ENCODE data around the gene BPIFB2.

Gene BPIFB2

DNA sequence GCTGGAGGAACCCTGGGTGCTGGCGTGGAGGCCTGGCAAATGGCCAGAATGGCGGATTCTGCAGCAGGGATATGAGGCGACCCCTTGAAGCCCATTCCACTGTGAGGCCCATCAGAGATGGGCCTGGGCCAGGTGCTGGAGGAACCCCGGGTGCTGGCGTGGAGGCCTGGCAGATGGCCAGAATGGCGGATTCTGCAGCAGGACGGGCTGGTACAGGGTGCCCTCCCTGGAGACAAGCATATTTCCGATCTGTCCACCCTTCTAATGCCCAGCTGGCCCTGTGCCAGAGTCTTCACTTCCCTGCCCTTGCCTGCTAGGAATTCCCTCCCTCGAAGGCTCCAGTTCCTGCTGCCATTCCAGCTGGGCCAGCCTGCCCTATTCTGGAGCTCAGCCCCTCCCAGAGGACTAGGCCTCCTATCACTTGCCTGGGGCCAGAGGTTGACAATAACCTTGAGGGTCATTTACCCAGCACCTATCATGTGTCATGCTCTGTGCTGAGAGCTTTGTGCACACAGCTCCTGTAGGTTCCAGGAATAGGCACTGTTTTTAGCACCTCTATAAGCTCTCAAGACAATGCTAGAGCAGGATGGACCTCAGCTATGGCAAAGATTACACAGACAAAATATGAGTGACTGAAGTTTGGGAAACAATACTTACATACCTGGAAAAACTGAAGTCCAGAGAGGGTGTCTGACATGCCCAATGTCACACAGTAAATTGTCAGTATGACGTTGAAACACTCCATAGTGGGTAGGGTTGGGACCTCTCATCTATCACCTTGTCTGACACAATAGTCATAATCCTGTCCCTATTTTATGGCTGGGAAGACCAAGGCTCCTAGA is 24.7 kb upstream of the BPIFB2 start:
- TF ChIP-seq, protein P1, sequence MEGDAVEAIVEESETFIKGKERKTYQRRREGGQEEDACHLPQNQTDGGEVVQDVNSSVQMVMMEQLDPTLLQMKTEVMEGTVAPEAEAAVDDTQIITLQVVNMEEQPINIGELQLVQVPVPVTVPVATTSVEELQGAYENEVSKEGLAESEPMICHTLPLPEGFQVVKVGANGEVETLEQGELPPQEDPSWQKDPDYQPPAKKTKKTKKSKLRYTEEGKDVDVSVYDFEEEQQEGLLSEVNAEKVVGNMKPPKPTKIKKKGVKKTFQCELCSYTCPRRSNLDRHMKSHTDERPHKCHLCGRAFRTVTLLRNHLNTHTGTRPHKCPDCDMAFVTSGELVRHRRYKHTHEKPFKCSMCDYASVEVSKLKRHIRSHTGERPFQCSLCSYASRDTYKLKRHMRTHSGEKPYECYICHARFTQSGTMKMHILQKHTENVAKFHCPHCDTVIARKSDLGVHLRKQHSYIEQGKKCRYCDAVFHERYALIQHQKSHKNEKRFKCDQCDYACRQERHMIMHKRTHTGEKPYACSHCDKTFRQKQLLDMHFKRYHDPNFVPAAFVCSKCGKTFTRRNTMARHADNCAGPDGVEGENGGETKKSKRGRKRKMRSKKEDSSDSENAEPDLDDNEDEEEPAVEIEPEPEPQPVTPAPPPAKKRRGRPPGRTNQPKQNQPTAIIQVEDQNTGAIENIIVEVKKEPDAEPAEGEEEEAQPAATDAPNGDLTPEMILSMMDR (IDR thresholded peaks at IDR 0.05; ENCODE audit: extremely low read depth, insufficient read depth, missing control alignments), result no peak
- DNase-seq (ENCODE audit: low spot score), result no peak
- in situ Hi-C loops (cut with MboI; ENCODE audit: low pct_unique_long_range_greater_than_20kb, low sequenced_read_pairs, unreplicated experiment), result no loop called here

DNA sequence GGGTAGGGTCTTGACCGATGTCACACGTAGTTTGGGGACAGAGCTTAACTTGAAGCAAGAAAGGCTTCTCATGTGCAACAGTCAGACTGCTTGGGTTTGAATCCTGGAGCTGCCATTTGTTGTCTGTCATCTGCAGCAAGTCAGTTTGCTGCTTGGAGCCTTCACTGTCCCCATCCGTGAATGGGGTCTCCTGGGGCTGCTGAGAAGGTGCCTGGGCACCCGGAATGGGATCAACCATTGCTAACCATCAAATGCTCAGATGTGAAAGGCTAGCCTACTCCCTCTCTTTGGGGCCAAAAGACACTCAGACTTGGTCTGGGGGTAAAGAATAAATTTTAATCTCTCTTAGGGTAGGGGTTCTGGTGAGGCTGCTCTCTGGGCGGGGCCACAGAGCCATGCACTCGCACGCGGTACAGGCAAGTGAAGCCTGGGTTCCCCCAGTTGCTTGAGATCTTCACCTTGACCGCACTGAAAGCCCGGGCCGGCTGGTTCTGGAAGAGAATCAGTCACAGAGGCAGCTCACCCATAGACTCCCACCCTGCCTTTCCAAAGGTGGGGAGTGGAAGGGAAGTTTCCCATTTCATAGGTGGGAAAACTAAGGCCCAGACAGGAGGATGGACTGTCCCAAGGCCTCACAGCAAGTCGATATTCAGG is 23.9 kb upstream of the BPIFB2 start:
- TF ChIP-seq, protein P1 (IDR thresholded peaks at IDR 0.05; ENCODE audit: extremely low read depth, insufficient read depth, missing control alignments), result no peak
- no peak for DNase-seq (ENCODE audit: low spot score)
- in situ Hi-C loops (cut with MboI; ENCODE audit: low pct_unique_long_range_greater_than_20kb, low sequenced_read_pairs, unreplicated experiment), result no loop called here

DNA sequence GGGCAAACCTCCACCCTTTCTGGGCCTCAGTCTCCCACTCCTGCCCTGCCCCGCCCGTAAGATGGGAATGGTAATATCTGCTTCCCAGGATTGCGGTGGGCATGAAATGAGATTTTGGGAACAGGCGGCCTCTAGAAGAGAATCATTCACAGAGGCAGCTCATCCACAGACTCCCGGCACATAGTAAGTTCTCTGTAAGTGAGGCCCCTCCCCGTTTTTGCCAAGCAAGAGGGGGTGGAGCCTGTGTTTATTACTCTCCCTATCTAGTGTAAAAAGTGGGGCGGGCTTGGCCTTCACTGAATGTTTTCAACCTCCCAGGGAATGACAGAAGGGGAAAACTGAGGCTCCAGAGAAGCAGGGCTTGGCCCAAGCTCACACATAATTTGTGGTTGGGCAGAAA is 23.3 kb upstream of the BPIFB2 start:
- in situ Hi-C loops (cut with MboI; ENCODE audit: low pct_unique_long_range_greater_than_20kb, low sequenced_read_pairs, unreplicated experiment), result no loop called here
- TF ChIP-seq, protein P1 (IDR thresholded peaks at IDR 0.05; ENCODE audit: extremely low read depth, insufficient read depth, missing control alignments), result no peak
- DNase-seq (ENCODE audit: low spot score), result no peak

DNA sequence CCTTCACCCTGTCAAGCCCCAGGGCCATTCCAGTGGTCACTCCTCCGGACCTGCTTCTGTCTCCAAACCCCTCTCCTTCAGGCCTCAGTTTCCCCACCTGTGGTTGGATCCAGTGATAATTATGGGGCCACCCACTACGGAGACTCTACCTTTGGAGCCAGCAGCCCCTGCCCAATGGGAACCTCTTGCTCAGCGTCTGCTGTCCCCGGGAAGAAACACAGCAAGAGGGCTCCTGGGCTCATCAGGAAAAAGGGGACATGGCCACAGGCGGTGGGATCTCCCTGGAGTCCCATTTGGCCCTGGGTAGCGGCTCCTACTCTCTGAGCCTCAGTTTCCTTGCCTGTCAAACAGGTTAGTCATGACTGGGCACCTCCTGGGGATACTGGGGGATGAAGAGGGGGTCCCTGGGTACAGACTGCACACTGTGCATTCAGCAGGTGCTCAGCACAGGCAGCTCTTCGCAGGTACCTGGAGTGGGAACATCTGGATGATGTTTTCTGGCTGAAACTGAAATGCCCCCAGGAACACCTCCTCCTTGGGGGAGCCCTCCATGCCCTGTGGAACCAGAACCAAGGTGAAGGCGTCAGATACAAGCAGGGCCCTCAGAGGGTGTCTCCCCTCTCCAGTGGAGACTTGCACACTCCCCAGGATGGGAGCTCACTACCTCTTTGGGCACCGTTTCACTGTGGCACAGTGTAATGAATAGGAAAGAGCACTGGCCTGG is 22.7 kb upstream of the BPIFB2 start:
- TF ChIP-seq, protein P1 (IDR thresholded peaks at IDR 0.05; ENCODE audit: extremely low read depth, insufficient read depth, missing control alignments), result no peak
- DNase-seq (ENCODE audit: low spot score), result no peak
- in situ Hi-C loops (cut with MboI; ENCODE audit: low pct_unique_long_range_greater_than_20kb, low sequenced_read_pairs, unreplicated experiment), result no loop called here

DNA sequence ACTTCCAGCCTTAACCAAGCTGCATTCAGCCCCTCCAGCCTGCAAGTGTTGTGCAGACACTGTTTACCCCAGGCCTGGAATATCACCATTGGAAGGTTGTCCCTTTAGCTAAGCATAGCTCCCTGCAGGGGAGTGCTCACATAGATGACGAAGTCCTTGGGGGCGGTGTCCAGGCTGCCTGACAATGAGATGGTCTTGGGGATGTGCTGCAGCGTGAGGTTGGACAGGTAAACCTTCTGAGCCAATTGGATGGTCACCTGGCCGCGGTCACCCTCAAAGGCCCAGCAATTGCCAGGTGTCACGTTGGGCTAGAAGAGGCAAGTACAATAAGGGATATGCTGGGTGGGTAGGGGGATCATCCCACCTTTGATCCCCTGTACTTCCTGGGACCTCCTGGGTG is 21.9 kb upstream of the BPIFB2 start:
- no peak for DNase-seq (ENCODE audit: low spot score)
- in situ Hi-C loops (cut with MboI; ENCODE audit: low pct_unique_long_range_greater_than_20kb, low sequenced_read_pairs, unreplicated experiment), result no loop called here
- TF ChIP-seq, protein P1 (IDR thresholded peaks at IDR 0.05; ENCODE audit: extremely low read depth, insufficient read depth, missing control alignments), result no peak

DNA sequence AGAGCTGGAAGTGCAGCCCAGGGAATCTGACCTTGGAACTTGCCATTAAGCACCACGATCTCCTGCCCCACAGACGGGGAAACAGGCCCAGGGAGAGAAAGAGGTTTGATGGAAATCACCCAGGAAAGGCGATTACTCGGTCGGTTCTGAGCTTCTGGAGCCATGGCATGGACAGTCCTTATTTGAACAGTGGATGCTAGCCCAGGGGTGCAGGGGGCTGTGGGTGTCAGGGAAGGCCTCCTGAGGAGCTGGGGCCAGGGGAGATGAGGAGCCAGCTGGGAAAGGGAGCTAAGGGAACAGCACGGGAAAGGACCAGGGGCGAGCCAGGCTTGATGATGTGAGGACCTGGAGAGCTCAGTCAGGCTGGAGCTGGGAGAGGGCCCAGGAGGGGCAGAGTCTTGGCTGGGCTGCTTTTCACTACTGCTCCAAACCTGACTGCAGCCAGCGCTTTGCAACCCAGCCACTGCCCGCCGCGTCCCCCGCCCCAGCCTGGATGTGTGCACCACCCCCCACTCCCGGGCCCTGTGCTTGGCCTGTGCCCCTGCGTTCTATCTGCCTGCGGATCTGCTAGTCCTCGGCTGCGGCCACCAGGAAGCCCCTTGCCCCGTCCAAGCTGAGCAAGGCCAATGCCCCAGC is 21.1 kb upstream of the BPIFB2 start:
- TF ChIP-seq, protein P1 (IDR thresholded peaks at IDR 0.05; ENCODE audit: extremely low read depth, insufficient read depth, missing control alignments), result no peak
- in situ Hi-C loops (cut with MboI; ENCODE audit: low pct_unique_long_range_greater_than_20kb, low sequenced_read_pairs, unreplicated experiment), result no loop called here
- no peak for DNase-seq (ENCODE audit: low spot score)
